HG03571 (cell line): ENCODE measurements around the gene STAP2.
"Not testable (repeated sequence)": the region's sequence is repeated elsewhere in the genome, so short reads cannot be mapped to it uniquely, and the experiment has no call there.

Experiments used
- ATAC-seq: cut with Tn5 transposase; IDR thresholded peaks from one replicate; pipeline ENCODE4 v1.9.1; 2021; ENCODE audit not compliant: unreplicated experiment

STAP2 gene

GRCh38 chr19:4357921-4358326, 19.3 kb upstream of the STAP2 start:
- no peak for ATAC-seq

- ATAC-seq = no peak
These were observed 18.6 kb upstream of the STAP2 start for GRCh38 chr19:4357095-4357797.

GRCh38 chr19:4354897-4355296, 16.3 kb upstream of the STAP2 start:
- ATAC-seq = no peak

GRCh38 chr19:4354282-4354681, 15.7 kb upstream of the STAP2 start:
- ATAC-seq = no peak

GRCh38 chr19:4352701-4353121, 14.1 kb upstream of the STAP2 start:
- ATAC-seq = no peak

GRCh38 chr19:4350726-4351125, 12.1 kb upstream of the STAP2 start:
- no peak for ATAC-seq

- ATAC-seq = no peak
These were observed 11.5 kb upstream of the STAP2 start for GRCh38 chr19:4350111-4350510.

GRCh38 chr19:4349225-4349624, 10.6 kb upstream of the STAP2 start:
- ATAC-seq = not testable (repeated sequence)

GRCh38 chr19:4347521-4347920, 8.9 kb upstream of the STAP2 start:
- ATAC-seq = no peak

GRCh38 chr19:4346020-4346383, 7.4 kb upstream of the STAP2 start:
- ATAC-seq = no peak

- no peak for ATAC-seq
These were observed 6.9 kb upstream of the STAP2 start for GRCh38 chr19:4345342-4346019.

- peak; percentile 45 for ATAC-seq
These were observed 5.0 kb upstream of the STAP2 start, which contains the start of gene MPND for GRCh38 chr19:4343370-4344307. MPND (plus strand) TSS chr19:4343562; CDS start chr19:4343594, 32 bp downstream.

GRCh38 chr19:4342615-4343369, 4.2 kb upstream of the STAP2 start:
- ATAC-seq = peak; percentile 80

- no peak for ATAC-seq
These were observed 3.6 kb upstream of the STAP2 start for GRCh38 chr19:4342314-4342614.

GRCh38 chr19:4337906-4338440, 654 bp downstream of the STAP2 start:
- no peak for ATAC-seq

- no peak for ATAC-seq
These were observed 3.6 kb downstream of the STAP2 start for GRCh38 chr19:4334929-4335570.

GRCh38 chr19:4329858-4330257, 8.8 kb downstream of the STAP2 start:
- ATAC-seq = no peak

- ATAC-seq = not testable (repeated sequence)
These were observed 9.5 kb downstream of the STAP2 start for GRCh38 chr19:4328991-4329681.

- peak; percentile 65 for ATAC-seq
These were observed 10.2 kb downstream of the STAP2 start for GRCh38 chr19:4328243-4328990.
